K562 (cell line): ENCODE measurements around the gene TXNL1. TPM values are rescaled to one million over a fixed set of nuclear protein-coding genes. Genes with fewer than 3 reads are reported as not detected.

ENCODE experiments used
- ARID1B ChIP-seq: fragments of 450-650 bp; IDR thresholded peaks from 2 replicates; pipeline ENCODE4 v1.6.1; 2016; ENCODE audit warnings: antibody characterized with exemption, mild to moderate bottlenecking, inconsistent platforms
- CBFA2T2 ChIP-seq: fragments of 450-650 bp; conservative IDR thresholded peaks from 2 replicates; pipeline ENCODE4 v1.6.1; 2017; ENCODE audit warnings: mild to moderate bottlenecking
- FOXM1 ChIP-seq, 2 experiments: fragments of 450-650 bp in 1 of 2; sonication (generic) in 1 of 2; formaldehyde crosslinking in 1 of 2; IDR thresholded peaks; 2 replicates each; pipeline versions ENCODE4 v1.6.1 to v1.9.0; 2017 to 2022; ENCODE audit warnings: low read depth in 2 of 2, mild to moderate bottlenecking in 2 of 2, missing genetic modification reagents in 1 of 2, moderate library complexity in 1 of 2
- GATAD2B ChIP-seq: fragments of 450-650 bp; IDR thresholded peaks from 2 replicates; pipeline ENCODE4 v1.6.1; 2017; ENCODE audit warnings: mild to moderate bottlenecking, borderline replicate concordance
- HCFC1 ChIP-seq: IDR thresholded peaks from 2 replicates; pipeline ENCODE4 v1.6.1; 2012; ENCODE audit warnings: low read depth, low read length, improper control_type of control experiment
- HDAC1 ChIP-seq, 2 experiments: fragments of 450-650 bp; IDR thresholded peaks; 2 replicates each; pipeline ENCODE4 v1.6.1; 2016 to 2017; ENCODE audit warnings: inconsistent platforms in 1 of 2, mild to moderate bottlenecking in 1 of 2, moderate library complexity in 1 of 2
- MCM7 ChIP-seq, 2 experiments: fragments of 450-650 bp; IDR thresholded peaks; 2 replicates each; pipeline ENCODE4 v1.6.1; 2016 to 2018
- PPARD ChIP-seq: fragments of 250-450 bp; sonication (Bioruptor Pico); IDR thresholded peaks from 2 replicates; pipeline ENCODE4 v1.8.0; 2022; ENCODE audit warnings: inconsistent platforms, mild to moderate bottlenecking, moderate library complexity
- SMARCA4 ChIP-seq: fragments of 450-650 bp; IDR thresholded peaks from 2 replicates; pipeline ENCODE4 v1.6.1; 2016
- SRSF3 ChIP-seq: fragments of 200-400 bp; formaldehyde crosslinking; IDR thresholded peaks from 2 replicates; pipeline ENCODE4 v1.6.1; 2016; ENCODE audit warnings: mild to moderate bottlenecking, low read length, moderate library complexity; ENCODE audit not compliant: insufficient read depth
- XRCC3 ChIP-seq: fragments of 450-650 bp; IDR thresholded peaks from 2 replicates; pipeline ENCODE4 v1.6.1; 2017; ENCODE audit warnings: mild to moderate bottlenecking, moderate library complexity
- ZNF785 ChIP-seq: fragments of 250-450 bp; sonication (Bioruptor Pico); IDR thresholded peaks from 2 replicates; pipeline ENCODE4 v1.4.0; 2020; ENCODE audit warnings: mild to moderate bottlenecking
- polyA plus RNA-seq, 8 experiments: library from polyadenylated mRNA; depleted of rRNA in 4 of 8; stranded (reverse) in 5 of 8; unstranded in 3 of 8; fragments of >200 nt; fragmentation: Nextera tagmentation in 2 of 8; fragmentation: Illumina TruSeq in 1 of 8; extraction: Ambion mirVana in 2 of 8; extraction: Trizol in 1 of 8; gene quantifications; 2 replicates each; pipeline versions ENCODE4 v1.2.1 to v1.2.3, GENCODE V29; 2011 to 2014; ENCODE audit warnings: inconsistent platforms in 1 of 8, missing spikeins in 1 of 8
- total RNA-seq, 7 experiments: library from RNA; depleted of rRNA in 6 of 7; stranded (reverse); fragments of >200 nt in 6 of 7; fragmentation: Illumina TruSeq in 2 of 7; extraction: Trizol in 2 of 7; gene quantifications; 2 replicates each; pipeline versions ENCODE4 v1.2.1 to v1.2.3, GENCODE V29; 2011 to 2021; ENCODE audit warnings: low replicate concordance in 1 of 7
- TF ChIP-seq, protein P1 (sequence below): sonication (generic); formaldehyde crosslinking; IDR thresholded peaks from 2 replicates; pipeline ENCODE4 v1.8.1; 2023; ENCODE audit warnings: missing genetic modification reagents, mild to moderate bottlenecking, borderline replicate concordance
- TF ChIP-seq, protein P2 (sequence below), 2 experiments: fragments of 450-650 bp in 1 of 2; IDR thresholded peaks; 2 replicates each; pipeline ENCODE4 v1.6.1; 2011 to 2017; ENCODE audit warnings: low read depth in 2 of 2, antibody characterized with exemption in 1 of 2, borderline replicate concordance in 1 of 2, low read length in 1 of 2, mild to moderate bottlenecking in 1 of 2, mixed read lengths in 1 of 2; ENCODE audit not compliant: control insufficient read depth in 1 of 2
- TF ChIP-seq, protein P3 (sequence below): fragments of 450-650 bp; formaldehyde crosslinking; IDR thresholded peaks from 2 replicates; pipeline ENCODE4 v1.4.0; 2020; ENCODE audit warnings: mild to moderate bottlenecking, moderate library complexity

TXNL1 gene
- total and polyA plus RNA-seq, 9 of the 15 experiments (the other 6 are each of a cell fraction or from before 2014, with no cell fraction given) = 45.4 to 103 (median 65.7) TPM

DNA sequence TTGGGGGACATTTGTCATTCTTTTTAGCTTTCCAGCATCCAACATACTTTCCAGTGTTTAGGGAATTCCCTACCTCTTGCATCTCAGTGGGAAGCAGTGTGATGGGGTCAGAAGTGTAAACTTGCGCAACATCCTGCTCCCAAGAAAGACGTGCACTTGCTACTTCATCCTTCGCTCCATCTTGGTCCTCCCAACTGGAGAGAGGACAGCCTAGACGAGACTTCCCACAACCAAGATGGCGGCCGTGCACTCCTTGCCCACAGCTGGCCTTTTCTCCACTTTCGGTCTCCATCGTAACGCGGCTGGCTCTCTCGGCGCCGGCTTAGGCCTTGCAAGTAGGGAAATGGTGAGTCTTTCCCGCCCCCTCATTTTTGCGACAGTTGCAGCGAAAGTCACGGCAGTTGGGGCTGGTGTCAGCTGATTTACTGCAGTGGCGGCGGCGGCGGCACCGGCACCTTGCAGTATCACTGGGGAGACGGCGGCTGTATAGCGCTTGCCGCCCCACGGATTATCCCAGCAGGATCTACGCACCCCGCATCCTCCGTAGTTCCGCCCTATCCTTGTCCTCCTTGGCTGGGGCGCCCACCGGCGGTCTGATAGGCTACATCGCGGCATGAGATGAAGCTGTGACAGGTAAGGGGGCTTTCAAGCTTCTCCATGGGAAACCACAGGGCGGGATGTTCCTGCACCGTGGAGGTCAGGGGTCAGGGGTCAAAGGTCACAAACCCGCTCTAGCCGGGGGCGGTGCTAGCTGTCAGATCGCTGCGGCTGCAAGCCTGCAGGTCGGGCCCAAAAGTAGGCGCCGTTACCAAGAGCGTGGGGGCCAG, 12.8 kb upstream of the TXNL1 start, which contains the start of gene WDR7 (continued):
- TF ChIP-seq SRSF3 (no peak), HDAC1 (IDR thresholded peaks at IDR 0.05) (peak in 1 of 2 experiments; percentile 70; a peak in 1 of 4 replicates), PPARD (CRISPR knock-in tag) (no peak), HCFC1 (peak; percentile 86), CBFA2T2 (no peak), SMARCA4 (no peak), ARID1B (no peak), GATAD2B (no peak), FOXM1 (IDR thresholded peaks at IDR 0.05; ENCODE audit: low read depth) (peak; percentile 37; the same call in 1 of the 2 replicates), FOXM1 (CRISPR knock-in tag; IDR thresholded peaks at IDR 0.05; ENCODE audit: low read depth) (no peak), XRCC3 (no peak), ZNF785 (CRISPR knock-in tag) (no peak), MCM7 (IDR thresholded peaks at IDR 0.05) (no peak)
- TF ChIP-seq, protein P1, sequence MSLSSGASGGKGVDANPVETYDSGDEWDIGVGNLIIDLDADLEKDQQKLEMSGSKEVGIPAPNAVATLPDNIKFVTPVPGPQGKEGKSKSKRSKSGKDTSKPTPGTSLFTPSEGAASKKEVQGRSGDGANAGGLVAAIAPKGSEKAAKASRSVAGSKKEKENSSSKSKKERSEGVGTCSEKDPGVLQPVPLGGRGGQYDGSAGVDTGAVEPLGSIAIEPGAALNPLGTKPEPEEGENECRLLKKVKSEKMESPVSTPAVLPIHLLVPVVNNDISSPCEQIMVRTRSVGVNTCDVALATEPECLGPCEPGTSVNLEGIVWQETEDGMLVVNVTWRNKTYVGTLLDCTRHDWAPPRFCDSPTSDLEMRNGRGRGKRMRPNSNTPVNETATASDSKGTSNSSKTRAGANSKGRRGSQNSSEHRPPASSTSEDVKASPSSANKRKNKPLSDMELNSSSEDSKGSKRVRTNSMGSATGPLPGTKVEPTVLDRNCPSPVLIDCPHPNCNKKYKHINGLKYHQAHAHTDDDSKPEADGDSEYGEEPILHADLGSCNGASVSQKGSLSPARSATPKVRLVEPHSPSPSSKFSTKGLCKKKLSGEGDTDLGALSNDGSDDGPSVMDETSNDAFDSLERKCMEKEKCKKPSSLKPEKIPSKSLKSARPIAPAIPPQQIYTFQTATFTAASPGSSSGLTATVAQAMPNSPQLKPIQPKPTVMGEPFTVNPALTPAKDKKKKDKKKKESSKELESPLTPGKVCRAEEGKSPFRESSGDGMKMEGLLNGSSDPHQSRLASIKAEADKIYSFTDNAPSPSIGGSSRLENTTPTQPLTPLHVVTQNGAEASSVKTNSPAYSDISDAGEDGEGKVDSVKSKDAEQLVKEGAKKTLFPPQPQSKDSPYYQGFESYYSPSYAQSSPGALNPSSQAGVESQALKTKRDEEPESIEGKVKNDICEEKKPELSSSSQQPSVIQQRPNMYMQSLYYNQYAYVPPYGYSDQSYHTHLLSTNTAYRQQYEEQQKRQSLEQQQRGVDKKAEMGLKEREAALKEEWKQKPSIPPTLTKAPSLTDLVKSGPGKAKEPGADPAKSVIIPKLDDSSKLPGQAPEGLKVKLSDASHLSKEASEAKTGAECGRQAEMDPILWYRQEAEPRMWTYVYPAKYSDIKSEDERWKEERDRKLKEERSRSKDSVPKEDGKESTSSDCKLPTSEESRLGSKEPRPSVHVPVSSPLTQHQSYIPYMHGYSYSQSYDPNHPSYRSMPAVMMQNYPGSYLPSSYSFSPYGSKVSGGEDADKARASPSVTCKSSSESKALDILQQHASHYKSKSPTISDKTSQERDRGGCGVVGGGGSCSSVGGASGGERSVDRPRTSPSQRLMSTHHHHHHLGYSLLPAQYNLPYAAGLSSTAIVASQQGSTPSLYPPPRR = no peak
- TF ChIP-seq, protein P2, sequence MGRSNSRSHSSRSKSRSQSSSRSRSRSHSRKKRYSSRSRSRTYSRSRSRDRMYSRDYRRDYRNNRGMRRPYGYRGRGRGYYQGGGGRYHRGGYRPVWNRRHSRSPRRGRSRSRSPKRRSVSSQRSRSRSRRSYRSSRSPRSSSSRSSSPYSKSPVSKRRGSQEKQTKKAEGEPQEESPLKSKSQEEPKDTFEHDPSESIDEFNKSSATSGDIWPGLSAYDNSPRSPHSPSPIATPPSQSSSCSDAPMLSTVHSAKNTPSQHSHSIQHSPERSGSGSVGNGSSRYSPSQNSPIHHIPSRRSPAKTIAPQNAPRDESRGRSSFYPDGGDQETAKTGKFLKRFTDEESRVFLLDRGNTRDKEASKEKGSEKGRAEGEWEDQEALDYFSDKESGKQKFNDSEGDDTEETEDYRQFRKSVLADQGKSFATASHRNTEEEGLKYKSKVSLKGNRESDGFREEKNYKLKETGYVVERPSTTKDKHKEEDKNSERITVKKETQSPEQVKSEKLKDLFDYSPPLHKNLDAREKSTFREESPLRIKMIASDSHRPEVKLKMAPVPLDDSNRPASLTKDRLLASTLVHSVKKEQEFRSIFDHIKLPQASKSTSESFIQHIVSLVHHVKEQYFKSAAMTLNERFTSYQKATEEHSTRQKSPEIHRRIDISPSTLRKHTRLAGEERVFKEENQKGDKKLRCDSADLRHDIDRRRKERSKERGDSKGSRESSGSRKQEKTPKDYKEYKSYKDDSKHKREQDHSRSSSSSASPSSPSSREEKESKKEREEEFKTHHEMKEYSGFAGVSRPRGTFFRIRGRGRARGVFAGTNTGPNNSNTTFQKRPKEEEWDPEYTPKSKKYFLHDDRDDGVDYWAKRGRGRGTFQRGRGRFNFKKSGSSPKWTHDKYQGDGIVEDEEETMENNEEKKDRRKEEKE (IDR thresholded peaks at IDR 0.05; ENCODE audit: borderline replicate concordance in 1 of 2, control insufficient read depth in 1 of 2, low read depth in 2 of 2, low read length in 1 of 2) = no peak
- TF ChIP-seq, protein P3, sequence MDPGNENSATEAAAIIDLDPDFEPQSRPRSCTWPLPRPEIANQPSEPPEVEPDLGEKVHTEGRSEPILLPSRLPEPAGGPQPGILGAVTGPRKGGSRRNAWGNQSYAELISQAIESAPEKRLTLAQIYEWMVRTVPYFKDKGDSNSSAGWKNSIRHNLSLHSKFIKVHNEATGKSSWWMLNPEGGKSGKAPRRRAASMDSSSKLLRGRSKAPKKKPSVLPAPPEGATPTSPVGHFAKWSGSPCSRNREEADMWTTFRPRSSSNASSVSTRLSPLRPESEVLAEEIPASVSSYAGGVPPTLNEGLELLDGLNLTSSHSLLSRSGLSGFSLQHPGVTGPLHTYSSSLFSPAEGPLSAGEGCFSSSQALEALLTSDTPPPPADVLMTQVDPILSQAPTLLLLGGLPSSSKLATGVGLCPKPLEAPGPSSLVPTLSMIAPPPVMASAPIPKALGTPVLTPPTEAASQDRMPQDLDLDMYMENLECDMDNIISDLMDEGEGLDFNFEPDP (CRISPR knock-in tag) = no peak
